ENCODE measurements around the gene ZNF763. TPM values are rescaled to one million over a fixed set of nuclear protein-coding genes. Genes with fewer than 3 reads are reported as not detected.

Gene ZNF763
- total RNA-seq, 1 experiment from 2014 or later, result 0.84 TPM

DNA sequence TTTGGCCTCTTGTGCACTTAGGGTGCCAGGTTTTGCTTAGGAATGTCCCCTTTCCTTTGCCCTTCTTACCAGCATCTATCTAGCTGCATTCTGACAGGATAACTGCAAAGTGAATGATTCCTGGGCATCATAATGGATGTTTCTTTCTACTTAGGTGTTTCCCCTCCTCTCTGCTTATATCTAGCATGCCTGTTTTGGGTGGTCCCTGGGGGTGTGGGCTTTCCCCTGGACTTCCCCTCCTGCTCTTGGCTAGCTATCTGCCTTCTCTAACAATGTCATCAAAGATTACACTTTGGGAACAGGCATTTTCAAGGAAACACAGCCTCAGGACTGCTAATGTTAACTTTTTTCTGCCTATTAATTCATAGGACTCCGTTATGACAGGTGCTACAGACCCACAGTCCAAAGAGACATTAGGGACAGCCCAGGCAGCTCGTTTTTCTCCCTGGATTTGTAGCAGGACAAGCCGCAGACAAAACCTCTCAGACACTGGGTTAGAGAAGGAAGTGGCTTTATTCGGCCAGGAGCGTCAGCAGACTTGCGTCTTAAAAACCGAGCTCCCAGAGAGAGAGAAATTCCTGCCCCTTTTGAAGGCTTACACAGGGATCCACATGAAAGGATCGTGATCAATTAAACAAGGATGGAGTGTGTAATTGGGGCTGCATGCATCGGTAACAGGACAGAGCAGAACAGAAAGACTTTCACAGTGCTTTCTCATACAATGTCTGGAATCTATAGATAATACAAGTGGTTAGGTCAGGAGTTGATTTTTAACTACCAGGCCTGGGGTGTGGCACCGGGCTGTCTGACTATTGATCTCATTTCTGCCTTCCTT is 22.6 kb upstream of the ZNF763 start:
- intact Hi-C loops (cut with micrococcal nuclease; ENCODE audit: unreplicated experiment), result no loop called here
- Histone ChIP-seq H3K4me1 (no peaks in the 10 kb centered on the region), H3K9me3 (peaks cover 29% of the 10 kb centered on the region), H3K36me3 (ENCODE audit: control insufficient read depth, insufficient read depth, low read length) (peaks cover 1% of the 10 kb centered on the region; the same call in 1 of the 2 replicates), H3K4me3 (ENCODE audit: low read depth, low read length) (no peak overlapping the region), H3K27me3 (replicated peaks; ENCODE audit: control insufficient read depth, insufficient read depth, low read length) (no peaks in the 10 kb centered on the region)
- DNase-seq, result no peak
- H3K4me1 Mint-ChIP-seq (ENCODE audit: low read depth, unreplicated experiment), result no peaks in the 10 kb centered on the region
- H3K4me3 Mint-ChIP-seq (ENCODE audit: unreplicated experiment), result no peak overlapping the region
- H3K36me3 Mint-ChIP-seq (ENCODE audit: insufficient read depth, unreplicated experiment), result peaks cover 25% of the 10 kb centered on the region
- no peaks in the 10 kb centered on the region for H3K27me3 Mint-ChIP-seq (ENCODE audit: insufficient read depth, unreplicated experiment)
- BruUV-seq (replicated peaks), result no TSS peak
- ChIA-PET POLR2A (no interaction called here), CTCF (no interaction called here)
- H3K27ac Mint-ChIP-seq (ENCODE audit: unreplicated experiment), result no peak overlapping the region
- TF ChIP-seq, protein P1, sequence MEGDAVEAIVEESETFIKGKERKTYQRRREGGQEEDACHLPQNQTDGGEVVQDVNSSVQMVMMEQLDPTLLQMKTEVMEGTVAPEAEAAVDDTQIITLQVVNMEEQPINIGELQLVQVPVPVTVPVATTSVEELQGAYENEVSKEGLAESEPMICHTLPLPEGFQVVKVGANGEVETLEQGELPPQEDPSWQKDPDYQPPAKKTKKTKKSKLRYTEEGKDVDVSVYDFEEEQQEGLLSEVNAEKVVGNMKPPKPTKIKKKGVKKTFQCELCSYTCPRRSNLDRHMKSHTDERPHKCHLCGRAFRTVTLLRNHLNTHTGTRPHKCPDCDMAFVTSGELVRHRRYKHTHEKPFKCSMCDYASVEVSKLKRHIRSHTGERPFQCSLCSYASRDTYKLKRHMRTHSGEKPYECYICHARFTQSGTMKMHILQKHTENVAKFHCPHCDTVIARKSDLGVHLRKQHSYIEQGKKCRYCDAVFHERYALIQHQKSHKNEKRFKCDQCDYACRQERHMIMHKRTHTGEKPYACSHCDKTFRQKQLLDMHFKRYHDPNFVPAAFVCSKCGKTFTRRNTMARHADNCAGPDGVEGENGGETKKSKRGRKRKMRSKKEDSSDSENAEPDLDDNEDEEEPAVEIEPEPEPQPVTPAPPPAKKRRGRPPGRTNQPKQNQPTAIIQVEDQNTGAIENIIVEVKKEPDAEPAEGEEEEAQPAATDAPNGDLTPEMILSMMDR (IDR thresholded peaks at IDR 0.05; ENCODE audit: insufficient read depth in 1 of 2, low read depth in 1 of 2, low read length in 1 of 2, severe bottlenecking in 1 of 2, unreplicated experiment in 1 of 2), result no peak
- H3K9me3 Mint-ChIP-seq (ENCODE audit: unreplicated experiment), result peaks cover 10% of the 10 kb centered on the region

DNA sequence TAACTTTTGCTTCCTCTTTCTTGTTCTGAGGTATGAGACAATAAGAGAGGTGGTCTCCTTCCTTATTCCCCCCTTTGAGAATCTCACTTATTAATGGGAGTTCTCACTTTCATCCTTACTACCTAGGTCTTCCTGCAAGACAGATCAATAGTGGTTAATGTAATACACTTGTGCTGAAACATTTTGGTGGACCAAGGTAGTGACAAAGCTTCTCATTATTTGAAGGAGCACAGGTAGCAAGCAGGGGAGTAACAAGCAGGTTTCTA is 22.1 kb upstream of the ZNF763 start:
- H3K27me3 Mint-ChIP-seq (ENCODE audit: insufficient read depth, unreplicated experiment), result no peaks in the 10 kb centered on the region
- H3K4me3 Mint-ChIP-seq (ENCODE audit: unreplicated experiment), result no peak overlapping the region
- TF ChIP-seq, protein P1 (IDR thresholded peaks at IDR 0.05; ENCODE audit: insufficient read depth in 1 of 2, low read depth in 1 of 2, low read length in 1 of 2, severe bottlenecking in 1 of 2, unreplicated experiment in 1 of 2), result no peak
- Histone ChIP-seq H3K36me3 (ENCODE audit: control insufficient read depth, insufficient read depth, low read length) (peaks cover 2% of the 10 kb centered on the region; the same call in 1 of the 2 replicates), H3K4me1 (no peaks in the 10 kb centered on the region), H3K4me3 (ENCODE audit: low read depth, low read length) (no peak overlapping the region), H3K27me3 (replicated peaks; ENCODE audit: control insufficient read depth, insufficient read depth, low read length) (no peaks in the 10 kb centered on the region), H3K9me3 (peaks cover 29% of the 10 kb centered on the region)
- no TSS peak for BruUV-seq (replicated peaks)
- no peaks in the 10 kb centered on the region for H3K4me1 Mint-ChIP-seq (ENCODE audit: low read depth, unreplicated experiment)
- peaks cover 30% of the 10 kb centered on the region for H3K36me3 Mint-ChIP-seq (ENCODE audit: insufficient read depth, unreplicated experiment)
- peak in 1 of 2 experiments; percentile 10 for DNase-seq
- H3K9me3 Mint-ChIP-seq (ENCODE audit: unreplicated experiment), result peaks cover 10% of the 10 kb centered on the region
- intact Hi-C loops (cut with micrococcal nuclease; ENCODE audit: unreplicated experiment), result no loop called here
- CTCF ChIA-PET, result no interaction called here
- POLR2A ChIA-PET, result no interaction called here
- no peak overlapping the region for H3K27ac Mint-ChIP-seq (ENCODE audit: unreplicated experiment)

DNA sequence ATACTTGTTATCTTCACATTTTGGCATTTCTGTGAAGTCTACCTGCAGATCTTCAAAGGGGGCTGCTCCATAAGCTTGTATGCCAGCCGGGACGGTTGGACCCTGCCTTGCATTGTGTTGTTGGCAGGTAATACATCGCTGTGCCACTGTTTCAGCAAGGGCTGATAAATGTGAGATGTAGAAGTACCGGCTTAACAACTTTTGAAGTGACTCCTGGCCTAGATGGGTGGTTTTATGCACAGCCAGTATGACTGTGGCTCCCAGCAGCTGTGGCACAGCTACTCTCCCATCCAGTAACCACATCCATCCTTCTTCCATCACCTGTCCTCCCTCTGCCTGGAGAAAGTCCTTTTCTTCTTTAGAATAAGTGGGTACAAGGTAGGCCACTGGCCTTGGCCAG is 20.2 kb upstream of the ZNF763 start:
- DNase-seq, result no peak
- no peaks in the 10 kb centered on the region for H3K4me1 Mint-ChIP-seq (ENCODE audit: low read depth, unreplicated experiment)
- no peak overlapping the region for H3K4me3 Mint-ChIP-seq (ENCODE audit: unreplicated experiment)
- H3K4me3 ChIP-seq (ENCODE audit: low read depth, low read length), result no peak overlapping the region
- H3K36me3 ChIP-seq (ENCODE audit: control insufficient read depth, insufficient read depth, low read length), result peaks cover 6% of the 10 kb centered on the region
- BruUV-seq (replicated peaks), result no TSS peak
- H3K36me3 Mint-ChIP-seq (ENCODE audit: insufficient read depth, unreplicated experiment), result peaks cover 49% of the 10 kb centered on the region
- H3K9me3 ChIP-seq, result peaks cover 29% of the 10 kb centered on the region
- no peak overlapping the region for H3K27ac Mint-ChIP-seq (ENCODE audit: unreplicated experiment)
- TF ChIP-seq, protein P1 (IDR thresholded peaks at IDR 0.05; ENCODE audit: insufficient read depth in 1 of 2, low read depth in 1 of 2, low read length in 1 of 2, severe bottlenecking in 1 of 2, unreplicated experiment in 1 of 2), result no peak
- H3K4me1 ChIP-seq, result no peaks in the 10 kb centered on the region
- H3K9me3 Mint-ChIP-seq (ENCODE audit: unreplicated experiment), result peaks cover 24% of the 10 kb centered on the region
- H3K27me3 ChIP-seq (replicated peaks; ENCODE audit: control insufficient read depth, insufficient read depth, low read length), result no peaks in the 10 kb centered on the region
- ChIA-PET POLR2A (no interaction called here), CTCF (no interaction called here)
- intact Hi-C loops (cut with micrococcal nuclease; ENCODE audit: unreplicated experiment), result no loop called here
- no peaks in the 10 kb centered on the region for H3K27me3 Mint-ChIP-seq (ENCODE audit: insufficient read depth, unreplicated experiment)
